IMR-90 (cell line): ENCODE data around the gene NCLN. TPM values are rescaled to one million over a fixed set of nuclear protein-coding genes. Genes with fewer than 3 reads are reported as not detected.

ENCODE experiments used
- ATAC-seq: fragments of 200-7000 bp; cut with Tn5 transposase; 2 replicates; pipeline ENCODE4 v1.9.1; 2020; ENCODE audit warnings: low read depth, mild to moderate bottlenecking, moderate library complexity
- BruUV-seq: library from RNA; stranded (reverse); fragments of 400-500 nt; replicated peaks from 2 replicates; lab custom pipeline; 2021; lab: Mats Ljungman, UMichigan
- CTCF ChIA-PET: fragments of 300-600 bp; formaldehyde crosslinking; extraction: SDS; loops from one replicate; lab custom pipeline; 2021; ENCODE audit warnings: antibody characterized with exemption; lab: Yijun Ruan, JAX
- POLR2A ChIA-PET: fragments of 300-600 bp; sonication (Branson Sonifier 250); formaldehyde crosslinking; loops from one replicate; lab custom pipeline; 2022; ENCODE audit warnings: antibody characterized with exemption; ENCODE audit not compliant: unreplicated experiment; lab: Charles Lee
- DNase-seq: peaks from one replicate; pipeline ENCODE4 v3.0.0; 2013
- H2AFZ ChIP-seq: replicated peaks from 2 replicates; pipeline ENCODE3; 2013; ENCODE audit warnings: low read length, mild to moderate bottlenecking; ENCODE audit not compliant: poor library complexity
- H2AK5ac ChIP-seq: 2 replicates; pipeline ENCODE4 v1.6.1; 2013; ENCODE audit warnings: low read depth, low read length, inconsistent platforms
- H2AK9ac ChIP-seq: replicated peaks from 2 replicates; pipeline ENCODE3; 2013; ENCODE audit warnings: mild to moderate bottlenecking, low read depth, low read length, moderate library complexity; ENCODE audit not compliant: poor library complexity
- H2BK120ac ChIP-seq: 2 replicates; pipeline ENCODE4 v1.6.1; 2013; ENCODE audit warnings: low read depth, low read length, inconsistent platforms
- H2BK15ac ChIP-seq: 3 replicates; pipeline ENCODE4 v1.6.1; 2013; ENCODE audit warnings: low read depth, low read length, inconsistent platforms
- H2BK20ac ChIP-seq: 2 replicates; pipeline ENCODE4 v1.6.1; 2013; ENCODE audit warnings: low read depth, mild to moderate bottlenecking, inconsistent platforms, low read length, moderate library complexity
- H2BK5ac ChIP-seq: 2 replicates; pipeline ENCODE4 v1.6.1; 2013; ENCODE audit warnings: mild to moderate bottlenecking, low read depth, low read length, inconsistent platforms; ENCODE audit not compliant: poor library complexity, severe bottlenecking
- H3K14ac ChIP-seq: replicated peaks from 2 replicates; pipeline ENCODE4 v1.6.1; 2013; ENCODE audit warnings: low read depth, low read length, inconsistent platforms
- H3K18ac ChIP-seq: 2 replicates; pipeline ENCODE4 v1.6.1; 2013; ENCODE audit warnings: low read depth, low read length, control low read depth
- H3K23ac ChIP-seq: 2 replicates; pipeline ENCODE4 v1.6.1; 2013; ENCODE audit warnings: low read depth, low read length, inconsistent platforms
- H3K27ac ChIP-seq: 2 replicates; pipeline ENCODE4 v1.5.1; 2013; ENCODE audit warnings: mild to moderate bottlenecking, control low read depth, low read length; ENCODE audit not compliant: insufficient read depth
- H3K27me3 ChIP-seq: 2 replicates; pipeline ENCODE4 v1.6.1; 2013; ENCODE audit warnings: low read length; ENCODE audit not compliant: control insufficient read depth, insufficient read depth
- H3K36me3 ChIP-seq: 2 replicates; pipeline ENCODE4 v1.6.1; 2013; ENCODE audit warnings: low read length, mixed read lengths; ENCODE audit not compliant: control insufficient read depth, insufficient read depth
- H3K4ac ChIP-seq: 2 replicates; pipeline ENCODE4 v1.6.1; 2013; ENCODE audit warnings: low read depth, low read length, inconsistent platforms
- H3K4me1 ChIP-seq: 2 replicates; pipeline ENCODE4 v1.6.1; 2013; ENCODE audit warnings: low read length, mixed read lengths; ENCODE audit not compliant: control insufficient read depth, insufficient read depth
- H3K4me2 ChIP-seq: 2 replicates; pipeline ENCODE4 v1.6.1; 2013; ENCODE audit warnings: low read depth, mild to moderate bottlenecking, control low read depth, low read length, moderate library complexity
- H3K4me3 ChIP-seq: 2 replicates; pipeline ENCODE4 v1.5.1; 2013; ENCODE audit warnings: low read depth, mild to moderate bottlenecking, control low read depth, low read length, moderate library complexity; ENCODE audit not compliant: insufficient read depth
- H3K56ac ChIP-seq: 2 replicates; pipeline ENCODE4 v1.6.1; 2013; ENCODE audit warnings: low read length, inconsistent platforms; ENCODE audit not compliant: insufficient read depth; ENCODE audit errors: extremely low read depth
- H3K79me1 ChIP-seq, 2 experiments: 2 replicates each; pipeline ENCODE4 v1.6.1; 2013; ENCODE audit warnings: low read length in 2 of 2, inconsistent platforms in 1 of 2, low read depth in 1 of 2
- H3K9ac ChIP-seq: 2 replicates; pipeline ENCODE4 v1.6.1; 2013; ENCODE audit warnings: low read depth, low read length, control low read depth
- H3K9me1 ChIP-seq: 2 replicates; pipeline ENCODE4 v1.6.1; 2013; ENCODE audit warnings: low read length, inconsistent platforms; ENCODE audit not compliant: insufficient read depth
- H3K9me3 ChIP-seq: 2 replicates; pipeline ENCODE4 v1.6.1; 2013; ENCODE audit warnings: low read length; ENCODE audit not compliant: control insufficient read depth, insufficient read depth
- H4K20me1 ChIP-seq: 2 replicates; pipeline ENCODE4 v1.6.1; 2013; ENCODE audit warnings: low read length, inconsistent platforms; ENCODE audit not compliant: insufficient read depth
- H4K5ac ChIP-seq: 2 replicates; pipeline ENCODE4 v1.6.1; 2013; ENCODE audit warnings: mild to moderate bottlenecking, low read depth, low read length, control low read depth
- H4K8ac ChIP-seq, 2 experiments: 2 replicates each; pipeline ENCODE4 v1.6.1; 2013; ENCODE audit warnings: low read depth in 2 of 2, low read length in 2 of 2, control low read depth in 1 of 2, inconsistent platforms in 1 of 2
- H4K91ac ChIP-seq: 2 replicates; pipeline ENCODE4 v1.6.1; 2013; ENCODE audit warnings: low read depth, low read length, inconsistent platforms; ENCODE audit not compliant: insufficient read depth
- NFE2L2 ChIP-seq: fragments of 150-350 bp; IDR thresholded peaks from 2 replicates; pipeline ENCODE4 v1.6.1; 2016; ENCODE audit warnings: low read depth, mild to moderate bottlenecking, low read length
- POLR2A ChIP-seq: IDR thresholded peaks from 2 replicates; pipeline ENCODE4 v1.6.1; 2012; ENCODE audit warnings: mild to moderate bottlenecking, low read depth, low read length
- RAD21 ChIP-seq: IDR thresholded peaks from 2 replicates; pipeline ENCODE4 v1.6.1; 2012; ENCODE audit warnings: low read length, improper control_type of control experiment
- WGBS, 2 experiments: methylation state at CpG; one replicate each; pipeline versions ENCODE4 v1.1.5 to v1.1.7; 2013; ENCODE audit warnings: missing lambda C conversion rate in 2 of 2; ENCODE audit not compliant: insufficient read length in 1 of 2; ENCODE audit errors: extremely low coverage in 2 of 2; 5-methylcytosine and 5-hydroxymethylcytosine counted together
- dilution Hi-C: fragments of 300-500 bp; cut with HindIII; formaldehyde crosslinking; loops from one replicate; pipeline ENCODE4 v1.14.3; 2018; ENCODE audit warnings: low sequenced_read_pairs; ENCODE audit not compliant: unreplicated experiment
- in situ Hi-C: fragments of 300-500 bp; cut with MboI; formaldehyde crosslinking; loops from 3 replicates; pipeline ENCODE4 v1.14.3; 2019; ENCODE audit warnings: low sequenced_read_pairs, inconsistent platforms, mixed read lengths
- intact Hi-C: fragments of 100-400 bp; cut with micrococcal nuclease; formaldehyde crosslinking; loops from 2 replicates; pipeline ENCODE4 v1.10.0; 2022
- polyA plus RNA-seq, 3 experiments: library from polyadenylated mRNA; depleted of rRNA; stranded (reverse); fragments of >200 nt; gene quantifications; 2 replicates each; pipeline ENCODE4 v1.2.3, GENCODE V29; 2012; ENCODE audit warnings: low replicate concordance in 1 of 3
- total RNA-seq: library from RNA; depleted of rRNA; stranded (reverse); fragments of >200 nt; gene quantifications from 2 replicates; pipeline ENCODE4 v1.2.3, GENCODE V29; 2012

The NCLN gene
- total and polyA plus RNA-seq, 2 of the 4 experiments (the other 2 are of a cell fraction), result 32.8 to 90.8 TPM

DNA sequence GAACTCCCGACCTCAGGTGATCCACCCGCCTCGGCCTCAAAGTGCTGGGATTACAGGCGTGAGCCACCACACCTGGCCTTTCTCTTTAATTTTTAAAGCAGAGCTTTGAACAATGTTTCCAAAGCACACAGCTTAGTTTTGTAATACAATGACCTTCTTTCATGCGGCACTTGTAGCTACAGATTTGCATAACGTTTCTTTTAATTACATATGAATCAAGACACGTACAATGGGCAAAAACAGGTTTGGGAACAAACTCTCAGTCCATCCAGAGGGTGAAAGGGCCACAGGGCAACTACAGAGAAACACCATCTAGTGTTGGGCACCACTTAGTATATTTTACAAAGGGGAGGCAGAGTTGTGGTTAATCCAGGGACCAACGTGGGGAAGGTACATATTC is 26.2 kb upstream of the NCLN start:
- dilution Hi-C loops (no loop called here), intact Hi-C loops (no loop called here)
- 64% methylated on average over 7 of the region's 8 CpGs; no CpG with 5 or more reads in 1 of the 2 experiments for WGBS, 2 experiments

More for the DNA sequence above, 26.2 kb upstream of the NCLN start:
- no peaks in the 10 kb centered on the region for H3K27me3 ChIP-seq
- 0 out of 3 replicates have a peak overlapping the region, but pooled peaks have one; percentile 4 for H2BK15ac ChIP-seq
- no peak overlapping the region for H4K91ac ChIP-seq
- no peak overlapping the region for H2AFZ ChIP-seq
- peaks cover 13% of the 10 kb centered on the region for H3K9me1 ChIP-seq
- H4K8ac ChIP-seq, result no peak overlapping the region
- H3K18ac ChIP-seq, result no peak overlapping the region
- H2BK20ac ChIP-seq, result no peak overlapping the region
- ATAC-seq (no peak), DNase-seq (no peak)
- no peak overlapping the region for H3K56ac ChIP-seq
- H4K5ac ChIP-seq, result no peak overlapping the region
- ChIA-PET POLR2A (no interaction called here), CTCF (no interaction called here)
- in situ Hi-C loops, result no loop called here
- no TSS peak for BruUV-seq
- no peak overlapping the region for H3K23ac ChIP-seq
- H3K79me1 ChIP-seq, result peaks cover 0 to 15% of the 10 kb centered on the region in 2 experiments; a peak in 2 of 4 replicates
- H2BK120ac ChIP-seq, result peak overlapping the region; percentile 22; the same call in 1 of the 2 replicates
- H3K9ac ChIP-seq, result no peak overlapping the region
- no peak overlapping the region for H3K14ac ChIP-seq
- no peak overlapping the region for H2BK5ac ChIP-seq
- H3K9me3 ChIP-seq, result peaks cover 4% of the 10 kb centered on the region; the same call in 1 of the 2 replicates
- H2AK5ac ChIP-seq, result no peak overlapping the region
- no peak for TF ChIP-seq POLR2A
- TF ChIP-seq NFE2L2, result no peak
- no peak for TF ChIP-seq RAD21
- no peak overlapping the region for H3K4ac ChIP-seq
- no peak overlapping the region for H3K4me3 ChIP-seq
- no peaks in the 10 kb centered on the region for H3K36me3 ChIP-seq
- H3K4me1 ChIP-seq, result peaks cover 4% of the 10 kb centered on the region; the same call in 1 of the 2 replicates
- H3K4me2 ChIP-seq, result no peak overlapping the region
- H3K27ac ChIP-seq, result no peak overlapping the region
- no peaks in the 10 kb centered on the region for H4K20me1 ChIP-seq
- H2AK9ac ChIP-seq, result no peak overlapping the region
